NOMO-1 treated with DMSO at 0.1 percent for 48 hours (cell line): ENCODE data around the gene NOXO1.

Experiments
- DNase-seq: peaks from one replicate; lab custom pipeline; 2025; ENCODE audit not compliant: unreplicated experiment; lab: John Stamatoyannopoulos, UW

The NOXO1 gene

GRCh38 chr16:1980030-1980769, 1.1 kb downstream of the NOXO1 start:
- DNase-seq, result no peak

DNA sequence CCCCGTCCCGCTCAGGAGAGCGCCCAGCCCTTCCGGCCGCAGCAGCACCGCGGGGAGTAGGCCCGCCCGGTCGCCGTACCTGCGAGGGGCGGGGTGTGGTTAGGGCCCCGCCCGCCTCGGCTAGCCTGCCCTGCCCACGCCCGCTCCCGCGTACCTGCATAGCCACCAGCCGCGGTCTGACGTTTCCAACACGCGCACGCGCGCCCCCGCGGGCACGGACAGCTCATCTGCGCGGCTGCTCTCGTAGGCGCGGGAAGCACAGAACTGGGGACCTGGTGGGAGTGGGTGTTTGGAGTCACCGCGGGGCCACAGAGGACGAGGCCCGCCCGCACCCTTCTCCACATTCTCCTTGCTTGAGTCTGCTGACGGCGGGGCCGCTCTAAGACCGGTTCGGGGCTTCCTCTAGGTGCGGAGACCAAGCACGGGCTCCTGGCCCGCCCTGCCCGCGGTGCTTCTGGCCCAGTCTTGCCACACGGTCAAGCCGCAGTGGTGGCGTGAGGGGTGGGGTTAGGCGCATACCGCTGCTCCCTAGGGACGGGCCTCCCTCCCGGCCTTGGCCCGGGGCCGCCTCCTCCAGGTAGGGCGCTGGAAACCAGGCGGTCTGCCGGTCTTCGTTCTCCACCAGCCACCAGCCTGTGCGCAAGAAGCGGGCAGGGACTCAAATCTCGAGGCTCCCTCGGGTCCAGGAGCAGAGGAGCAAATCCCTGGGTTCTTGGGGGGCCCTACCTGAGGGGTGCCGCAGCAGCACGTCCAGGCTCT, 1.8 kb downstream of the NOXO1 start:
- DNase-seq, result no peak

DNA sequence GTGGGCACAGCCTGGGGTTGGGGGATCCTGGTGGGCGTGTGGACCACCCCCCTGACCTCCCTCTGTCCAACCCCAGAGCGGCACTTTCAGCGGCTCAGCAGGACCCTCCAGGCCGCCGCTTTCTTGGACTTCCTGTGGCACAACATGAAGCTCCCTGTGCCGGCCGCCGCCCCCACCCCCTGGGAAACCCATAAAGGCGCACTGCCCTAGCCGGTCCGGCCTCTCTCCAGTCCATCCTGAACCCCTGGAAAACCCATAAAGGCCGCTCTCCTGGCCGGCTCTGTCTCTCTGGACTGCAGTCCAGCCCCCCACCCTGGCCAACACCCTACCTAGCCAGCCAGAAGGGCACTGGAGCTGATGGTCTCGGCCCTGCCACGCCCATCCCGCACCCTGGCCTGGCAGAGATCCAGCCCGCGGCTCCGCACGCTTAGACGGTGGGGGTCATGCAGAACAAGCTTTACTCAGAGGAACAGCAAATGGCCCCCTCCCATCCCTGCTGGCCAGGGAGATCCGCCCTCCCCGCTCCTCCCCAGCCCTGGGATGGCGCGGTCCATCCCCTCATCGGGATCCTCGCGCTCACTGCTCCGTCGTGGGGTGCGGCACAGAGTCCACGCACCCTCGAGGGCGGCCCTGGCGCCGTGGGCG, 2.7 kb downstream of the NOXO1 start:
- no peak for DNase-seq

DNA sequence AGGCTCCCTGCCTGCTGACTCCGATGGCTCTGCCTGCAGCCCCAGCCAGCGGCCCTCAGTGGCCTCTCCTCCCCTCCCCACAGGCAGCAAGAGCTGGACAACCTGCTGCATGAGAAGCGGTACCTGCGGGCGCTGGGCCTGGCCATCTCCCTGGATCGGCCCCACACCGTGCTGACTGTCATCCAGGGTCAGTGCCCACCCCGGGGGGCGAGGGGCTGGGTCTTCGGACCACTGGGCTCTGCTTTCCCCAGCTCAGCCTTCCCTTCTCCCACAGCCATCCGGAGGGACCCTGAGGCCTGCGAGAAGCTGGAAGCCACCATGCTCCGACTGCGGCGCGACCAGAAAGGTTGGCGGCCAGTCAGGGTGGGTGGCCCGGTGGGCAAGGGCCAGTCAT, 3.4 kb downstream of the NOXO1 start:
- DNase-seq, result no peak

- no peak for DNase-seq
Observed at GRCh38 chr16:1976951-1977874, 4.1 kb downstream of the NOXO1 start.

GRCh38 chr16:1976216-1976520, 5.1 kb downstream of the NOXO1 start:
- no peak for DNase-seq

- DNase-seq, result no peak
Observed at GRCh38 chr16:1975432-1976215, 5.6 kb downstream of the NOXO1 start.

DNA sequence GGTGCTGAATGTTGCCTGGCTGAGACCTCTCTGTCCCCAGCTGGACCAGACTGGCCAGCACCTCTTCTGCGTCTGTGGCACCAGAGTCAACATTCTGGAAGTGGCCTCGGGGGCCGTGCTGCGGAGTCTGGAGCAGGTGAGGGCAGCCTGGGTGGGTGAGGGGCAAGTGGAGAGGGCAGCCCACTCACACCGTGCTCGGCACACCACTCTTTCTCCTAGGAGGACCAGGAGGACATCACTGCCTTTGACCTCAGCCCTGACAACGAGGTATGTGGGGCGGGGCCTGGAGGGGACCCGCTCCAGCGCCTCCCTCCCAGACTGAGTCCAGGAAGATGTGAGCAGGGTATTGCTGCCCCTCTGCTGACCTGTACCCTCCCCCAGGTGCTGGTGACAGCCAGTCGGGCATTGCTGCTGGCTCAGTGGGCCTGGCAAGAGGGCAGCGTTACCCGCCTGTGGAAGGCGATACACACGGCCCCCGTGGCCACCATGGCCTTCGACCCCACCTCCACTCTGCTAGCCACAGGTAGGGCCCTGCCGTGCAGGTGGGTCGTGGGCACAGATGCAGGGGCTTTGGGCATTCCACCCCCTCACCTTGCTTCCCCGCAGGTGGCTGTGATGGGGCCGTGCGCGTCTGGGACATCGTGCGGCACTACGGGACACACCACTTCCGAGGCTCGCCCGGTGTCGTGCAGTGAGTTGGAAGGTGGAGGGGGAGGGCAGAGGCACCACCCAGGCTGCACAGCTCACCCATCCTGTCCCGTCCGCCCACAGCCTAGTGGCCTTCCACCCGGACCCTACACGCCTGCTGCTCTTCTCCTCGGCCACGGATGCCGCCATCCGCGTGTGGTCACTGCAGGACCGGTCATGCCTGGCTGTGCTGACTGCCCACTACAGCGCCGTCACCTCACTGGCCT, 6.9 kb downstream of the NOXO1 start:
- no peak for DNase-seq

DNA sequence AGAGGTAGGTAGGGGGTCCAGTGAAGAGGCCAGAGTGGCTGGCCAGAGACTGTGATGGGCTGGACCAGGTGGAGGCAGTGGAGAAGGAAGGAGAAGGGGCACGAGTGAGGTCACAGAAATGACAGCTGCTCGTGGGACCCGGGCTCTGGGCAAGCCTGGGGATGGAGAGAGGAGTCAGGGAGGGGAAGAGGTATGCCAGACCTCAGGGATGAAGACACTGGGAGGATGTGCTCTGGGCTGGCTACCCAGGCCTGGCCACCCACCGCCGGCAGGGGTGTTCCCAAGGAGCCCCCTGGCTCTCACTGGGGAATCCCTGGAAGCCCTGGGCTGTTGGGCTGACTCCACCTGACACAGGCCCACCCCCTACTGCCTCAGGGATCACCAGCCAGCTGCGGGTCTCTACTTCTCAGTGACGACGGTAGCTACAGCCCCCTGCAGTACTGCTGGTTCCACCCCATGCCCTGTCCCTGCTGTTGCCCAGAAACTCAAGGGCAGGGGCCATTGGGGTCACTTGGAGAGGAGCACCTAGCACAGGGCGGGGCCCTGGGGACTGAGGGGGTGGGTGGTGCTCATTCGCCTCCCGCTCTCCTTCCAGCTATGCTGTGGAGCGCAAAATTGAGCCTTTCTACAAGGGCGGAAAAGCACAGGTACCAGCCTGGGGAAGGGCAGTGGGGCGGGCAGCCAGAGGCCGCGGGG, 7.7 kb downstream of the NOXO1 start:
- DNase-seq, result no peak

GRCh38 chr16:1972490-1972877, 8.8 kb downstream of the NOXO1 start:
- no peak for DNase-seq

DNA sequence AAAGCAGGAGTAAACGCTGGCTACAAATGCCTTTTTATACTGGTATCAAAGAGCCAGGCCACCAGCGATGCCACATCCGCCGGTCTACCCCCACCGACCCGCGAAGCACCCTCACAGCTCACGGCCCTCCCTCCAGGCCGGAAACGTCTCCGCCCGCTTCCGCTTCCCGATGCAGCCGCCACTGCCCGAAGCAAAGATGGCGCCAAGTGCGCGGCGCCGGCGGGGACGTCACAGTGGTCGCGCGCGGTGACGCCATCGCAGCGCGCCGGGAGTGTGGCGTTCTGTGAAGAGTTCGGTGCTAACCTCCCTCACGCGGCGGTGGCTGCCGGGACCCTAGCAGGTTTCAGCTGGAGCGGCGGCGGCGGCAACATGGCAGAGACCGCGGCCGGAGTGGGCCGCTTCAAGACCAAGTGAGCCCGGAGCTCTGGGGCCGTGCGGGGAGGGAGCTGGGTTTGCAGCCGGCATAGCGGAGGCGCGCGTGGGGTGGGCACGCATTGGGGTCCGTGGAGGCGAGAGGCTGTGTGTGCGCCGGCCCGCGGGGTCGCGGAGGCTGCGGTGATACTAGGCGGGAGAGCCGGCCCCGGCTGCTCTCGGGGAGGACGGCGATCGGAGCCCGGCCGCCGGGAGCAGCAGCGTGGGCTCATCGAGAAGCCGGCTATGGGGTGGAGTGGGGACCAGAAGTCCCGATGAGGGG, 9.3 kb downstream of the NOXO1 start, which contains the start of gene TBL3:
Gene TBL3, plus strand, starts transcription at position 258 of the 694 bp plus-strand sequence. Its CDS starts 112 bp downstream, at position 370.
- DNase-seq, result peak; percentile 88

DNA sequence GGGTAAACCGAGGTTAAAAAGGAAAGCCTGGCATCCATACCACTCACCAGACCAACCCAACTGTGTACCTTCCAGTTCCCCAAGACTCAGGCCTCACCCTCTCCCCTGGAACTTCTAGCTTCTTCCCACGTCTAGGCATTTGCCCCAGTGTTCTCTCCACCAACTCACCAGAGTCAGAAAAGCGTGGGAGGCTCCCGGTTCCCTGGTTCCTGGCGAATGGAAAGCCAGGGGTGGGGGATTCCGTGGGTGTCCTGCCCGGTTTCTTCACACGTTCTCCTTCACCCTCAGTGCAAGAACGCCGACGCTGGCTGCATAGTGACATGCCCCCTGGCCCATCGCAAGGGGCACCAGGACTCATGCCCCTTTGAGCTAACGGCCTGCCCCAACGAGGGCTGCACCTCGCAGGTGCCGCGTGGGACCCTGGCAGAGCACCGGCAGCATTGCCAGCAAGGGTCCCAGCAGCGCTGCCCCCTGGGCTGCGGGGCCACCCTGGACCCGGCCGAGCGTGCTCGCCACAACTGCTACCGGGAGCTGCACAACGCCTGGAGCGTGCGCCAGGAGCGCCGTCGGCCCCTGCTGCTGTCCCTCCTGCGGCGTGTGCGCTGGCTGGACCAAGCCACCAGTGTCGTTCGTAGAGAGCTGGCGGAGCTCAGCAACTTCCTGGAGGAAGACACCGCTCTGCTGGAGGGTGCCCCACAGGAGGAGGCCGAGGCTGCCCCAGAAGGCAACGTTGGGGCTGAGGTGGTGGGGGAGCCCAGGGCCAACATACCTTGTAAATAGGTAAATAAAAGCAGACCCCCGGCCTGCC, 12.9 kb downstream of the NOXO1 start:
- no peak for DNase-seq

DNA sequence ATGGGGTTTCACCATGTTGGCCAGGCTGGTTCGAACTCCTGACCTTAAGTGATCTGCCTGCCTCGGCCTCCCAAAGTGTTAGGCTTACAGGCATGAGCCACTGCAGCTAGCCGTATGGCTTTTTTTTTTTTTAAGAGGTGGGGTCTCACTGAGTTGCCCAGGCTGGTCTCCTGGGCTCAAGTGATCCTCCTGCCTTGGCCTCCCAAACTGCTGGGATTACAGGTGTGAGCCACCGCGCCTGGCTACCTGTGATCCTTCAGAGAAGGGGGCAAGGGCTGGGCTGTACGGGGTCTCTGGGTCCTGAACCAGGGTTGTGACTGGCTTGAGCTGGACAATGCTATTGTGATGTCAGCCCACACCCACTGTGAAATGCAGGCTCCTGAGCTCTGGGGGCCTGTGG, 14.8 kb downstream of the NOXO1 start, which contains the start of gene RNF151:
Gene RNF151, plus strand, starts transcription at position 397 of the 400 bp plus-strand sequence. CDS start 26 bp downstream, outside the sequence.
- no peak for DNase-seq

GRCh38 chr16:1965396-1966001, 15.8 kb downstream of the NOXO1 start:
- DNase-seq, result no peak

- peak; percentile 98 for DNase-seq
Observed at GRCh38 chr16:1964506-1965395, 16.5 kb downstream of the NOXO1 start, which contains the start of gene RPS2. Gene RPS2 (minus strand): TSS chr16:1964826. CDS start chr16:1964625, 201 bp downstream.
